HEK293T (cell line): ENCODE results near the gene MEF2D.

Experiments
- CTCF ChIA-PET: fragments of 350-600 bp; formaldehyde crosslinking; extraction: SDS; loops from one replicate; lab custom pipeline; 2021; ENCODE audit warnings: antibody characterized with exemption, inconsistent platforms; lab: Yijun Ruan, JAX
- POLR2A ChIA-PET: fragments of 350-600 bp; formaldehyde crosslinking; extraction: SDS; loops from one replicate; lab custom pipeline; 2020; ENCODE audit warnings: antibody characterized with exemption, inconsistent platforms; lab: Yijun Ruan, JAX
- DNase-seq: peaks from one replicate; pipeline ENCODE4 v3.0.0; 2012; ENCODE audit warnings: mixed read lengths; ENCODE audit errors: extremely low spot score
- ARNT ChIP-seq: fragments of 450-650 bp; IDR thresholded peaks from 2 replicates; pipeline ENCODE4 v1.6.1; 2017; ENCODE audit warnings: mild to moderate bottlenecking
- BHLHE40 ChIP-seq: fragments of 450-650 bp; IDR thresholded peaks from 2 replicates; pipeline ENCODE4 v1.6.1; 2016; ENCODE audit warnings: mild to moderate bottlenecking, moderate library complexity, borderline replicate concordance
- CTBP1 ChIP-seq: fragments of 450-650 bp; IDR thresholded peaks from 2 replicates; pipeline ENCODE4 v1.6.1; 2016; ENCODE audit warnings: borderline replicate concordance
- ELF4 ChIP-seq: fragments of 450-650 bp; IDR thresholded peaks from 2 replicates; pipeline ENCODE4 v1.6.1; 2017; ENCODE audit warnings: antibody characterized with exemption
- FOXA1 ChIP-seq: fragments of 450-650 bp; IDR thresholded peaks from 2 replicates; pipeline ENCODE4 v1.6.1; 2016; ENCODE audit warnings: mild to moderate bottlenecking
- FOXK2 ChIP-seq: fragments of 450-650 bp; IDR thresholded peaks from 2 replicates; pipeline ENCODE4 v1.6.1; 2016; ENCODE audit warnings: mild to moderate bottlenecking
- FOXM1 ChIP-seq: fragments of 450-650 bp; IDR thresholded peaks from 2 replicates; pipeline ENCODE4 v1.6.1; 2017; ENCODE audit warnings: mild to moderate bottlenecking, borderline replicate concordance
- HDGF ChIP-seq: fragments of 450-650 bp; IDR thresholded peaks from 2 replicates; pipeline ENCODE4 v1.6.1; 2017; ENCODE audit warnings: antibody characterized with exemption, borderline replicate concordance
- L3MBTL2 ChIP-seq: fragments of 450-650 bp; conservative IDR thresholded peaks from 2 replicates; pipeline ENCODE4 v1.6.1; 2016; ENCODE audit warnings: mild to moderate bottlenecking
- LEF1 ChIP-seq: fragments of 450-650 bp; IDR thresholded peaks from 2 replicates; pipeline ENCODE4 v1.6.1; 2017; ENCODE audit warnings: mild to moderate bottlenecking, borderline replicate concordance
- NFRKB ChIP-seq: fragments of 450-650 bp; IDR thresholded peaks from 2 replicates; pipeline ENCODE4 v1.6.1; 2016; ENCODE audit warnings: mild to moderate bottlenecking, moderate library complexity
- PKNOX1 ChIP-seq: fragments of 450-650 bp; IDR thresholded peaks from 2 replicates; pipeline ENCODE4 v1.6.1; 2016
- SP1 ChIP-seq: fragments of 450-650 bp; IDR thresholded peaks from 2 replicates; pipeline ENCODE4 v1.6.1; 2017
- SUZ12 ChIP-seq: fragments of 450-650 bp; IDR thresholded peaks from 2 replicates; pipeline ENCODE4 v1.6.1; 2016; ENCODE audit warnings: mild to moderate bottlenecking
- TARDBP ChIP-seq: fragments of 450-650 bp; IDR thresholded peaks from 2 replicates; pipeline ENCODE4 v1.6.1; 2016
- ZNF384 ChIP-seq: fragments of 450-650 bp; IDR thresholded peaks from 2 replicates; pipeline ENCODE4 v1.6.1; 2016

Gene MEF2D

DNA sequence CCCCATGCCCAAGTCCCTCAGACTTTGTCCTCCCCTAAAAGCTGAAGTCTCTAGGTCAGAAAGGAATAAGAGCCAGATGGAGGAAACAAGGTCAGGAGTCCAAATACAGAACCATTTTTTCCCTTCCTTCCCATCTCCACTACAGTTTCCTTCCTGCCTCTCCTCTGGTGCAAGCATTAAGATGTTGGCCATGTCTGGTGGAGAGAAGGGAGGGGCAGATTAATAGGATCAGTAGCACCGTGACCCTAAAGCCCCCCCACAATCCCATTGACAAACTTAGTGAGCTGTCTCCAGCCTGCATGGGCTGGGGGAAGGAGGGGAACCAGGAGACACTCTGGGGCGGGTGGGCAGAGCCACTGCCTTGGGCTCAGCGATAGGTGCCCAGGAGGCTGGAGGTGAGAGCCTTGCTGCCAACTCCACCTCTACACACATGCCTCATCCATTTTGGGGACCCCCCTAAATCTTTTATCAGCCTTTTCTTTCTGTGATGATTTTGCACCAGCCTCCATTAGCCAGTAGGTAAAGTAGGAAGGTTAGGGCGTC lies 71.8 kb downstream of the MEF2D start:
- CTCF ChIA-PET: interaction anchor here (1.4 kb wide), 1 partner anchor 43 kb away, joined by 3 read pairs; no protein-coding TSS in a partner anchor
- no peak for TF ChIP-seq FOXK2
- no peak for TF ChIP-seq FOXM1
- no peak for TF ChIP-seq SUZ12
- POLR2A ChIA-PET: no interaction called here
- DNase-seq: no peak

GRCh38 chr1:156427957-156428356 lies 72.6 kb downstream of the MEF2D start:
- POLR2A ChIA-PET: no interaction called here
- TF ChIP-seq SUZ12 (no peak), NFRKB (no peak), SP1 (no peak), ELF4 (no peak), FOXM1 (no peak), HDGF (no peak), BHLHE40 (no peak), TARDBP (no peak), CTBP1 (no peak), FOXA1 (no peak), ZNF384 (no peak), FOXK2 (no peak), ARNT (no peak), L3MBTL2 (no peak), PKNOX1 (no peak), LEF1 (no peak)
- no peak for DNase-seq
- CTCF ChIA-PET: interaction anchor here (1.4 kb wide), 1 partner anchor 42 kb away, joined by 3 read pairs; no protein-coding TSS in a partner anchor

GRCh38 chr1:156425943-156426342 lies 74.6 kb downstream of the MEF2D start:
- ChIA-PET POLR2A (no interaction called here), CTCF (interaction anchor here (0.5 kb wide), 1 partner anchor 50 kb away, joined by 4 read pairs; no protein-coding TSS in a partner anchor)
- TF ChIP-seq ARNT: no peak
- TF ChIP-seq HDGF: no peak
- TF ChIP-seq NFRKB: no peak
- TF ChIP-seq LEF1: no peak
- no peak for TF ChIP-seq FOXK2
- no peak for TF ChIP-seq L3MBTL2
- TF ChIP-seq TARDBP: no peak
- no peak for DNase-seq

GRCh38 chr1:156424806-156425432 lies 75.7 kb downstream of the MEF2D start:
- DNase-seq: no peak
- ChIA-PET CTCF (interaction anchor here (1.4 to 1.5 kb wide), 2 partner anchors 21 to 39 kb away, joined by 7 to 8 read pairs; no protein-coding TSS in a partner anchor), POLR2A (no interaction called here)
- TF ChIP-seq L3MBTL2: no peak
- no peak for TF ChIP-seq CTBP1
- no peak for TF ChIP-seq ARNT

GRCh38 chr1:156423422-156424352 lies 76.9 kb downstream of the MEF2D start:
- CTCF ChIA-PET: interaction anchor here (1.0 to 1.5 kb wide), 3 partner anchors 22 to 38 kb away, joined by 3 to 8 read pairs (median 7); no protein-coding TSS in a partner anchor
- POLR2A ChIA-PET: interaction anchor here (0.9 to 2.2 kb wide), 4 partner anchors 9 to 168 kb away, joined by 3 to 5 read pairs (median 3); partner anchors contain the start of gene NAXE
- DNase-seq: no peak
- TF ChIP-seq TARDBP (no peak), BHLHE40 (no peak), FOXK2 (no peak)

DNA sequence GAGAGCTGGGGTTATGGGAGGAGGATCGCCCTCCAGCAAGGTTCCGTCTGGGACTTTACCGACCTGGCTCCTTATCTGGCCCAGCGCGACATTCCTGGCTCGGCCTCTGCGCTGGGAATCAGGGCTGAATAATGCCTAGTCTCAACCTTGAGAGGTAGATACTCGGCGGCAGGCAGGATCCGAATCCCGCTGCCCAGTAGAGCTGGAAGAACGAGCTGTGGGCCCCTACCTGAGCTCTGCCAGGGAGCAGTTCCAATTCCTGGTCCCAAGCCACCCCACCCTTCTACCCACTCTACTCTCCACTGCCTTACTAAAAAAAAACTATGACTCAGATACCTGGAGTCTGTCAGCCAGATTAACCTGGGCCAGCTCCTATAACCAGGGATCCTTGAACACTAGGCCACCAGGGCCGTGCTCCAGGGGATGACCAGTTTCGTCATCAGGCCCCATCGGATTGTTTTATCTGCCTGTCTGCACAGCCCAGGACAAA lies 77.9 kb downstream of the MEF2D start:
- TF ChIP-seq PKNOX1 (no peak), ARNT (no peak), FOXK2 (no peak), LEF1 (no peak), TARDBP (no peak), NFRKB (no peak), HDGF (no peak)
- DNase-seq: no peak
- POLR2A ChIA-PET: interaction anchor here (0.9 to 2.2 kb wide), 5 partner anchors 8 to 169 kb away, joined by 3 to 6 read pairs (median 3); partner anchors contain the start of gene NAXE
- CTCF ChIA-PET: interaction anchor here (1.0 to 1.1 kb wide), 2 partner anchors 37 to 40 kb away, joined by 3 to 4 read pairs; no protein-coding TSS in a partner anchor
